GM08714 (cell line): ENCODE results near the gene ORC2.
"Not testable (repeated sequence)": the region's sequence is repeated elsewhere in the genome, so short reads cannot be mapped to it uniquely, and the experiment has no call there.

ENCODE experiments used
- H3K4me3 ChIP-seq: fragments of 200-500 bp; sonication (Bioruptor generic); 2 replicates; pipeline ENCODE4 v1.5.1; 2014; ENCODE audit warnings: mild to moderate bottlenecking, low read length, inconsistent platforms
- ZNF274 ChIP-seq: IDR thresholded peaks from 2 replicates; pipeline ENCODE4 v1.6.1; 2012; ENCODE audit warnings: mild to moderate bottlenecking, low read depth, low read length

Gene ORC2

GRCh38 chr2:200901459-200902072 lies 61.9 kb downstream of the ORC2 start:
- H3K4me3 ChIP-seq = no peak overlapping the region
- TF ChIP-seq ZNF274 = no peak

GRCh38 chr2:200899482-200899881 lies 64.0 kb downstream of the ORC2 start:
- no peak for TF ChIP-seq ZNF274
- no peak overlapping the region for H3K4me3 ChIP-seq

- peak within 1 kb of the TSS; percentile 98 for H3K4me3 ChIP-seq
- TF ChIP-seq ZNF274 = no peak
Measured at GRCh38 chr2:200888704-200889625, 74.5 kb downstream of the ORC2 start, which contains the start of the genes NIF3L1 and PPIL3. Gene NIF3L1, plus strand, starts transcription at chr2:200889371. Its CDS starts 2,573 bp downstream, at chr2:200891944. Gene PPIL3, minus strand, starts transcription at chr2:200889077. Its CDS starts 1,462 bp downstream, at chr2:200887615.

GRCh38 chr2:200881715-200882249 lies 81.7 kb downstream of the ORC2 start:
- not testable (repeated sequence) for H3K4me3 ChIP-seq

GRCh38 chr2:200878289-200878880 lies 85.1 kb downstream of the ORC2 start:
- no peak overlapping the region for H3K4me3 ChIP-seq
- TF ChIP-seq ZNF274 = no peak

GRCh38 chr2:200877443-200877842 lies 86.0 kb downstream of the ORC2 start:
- TF ChIP-seq ZNF274 = no peak
- H3K4me3 ChIP-seq = no peak overlapping the region

GRCh38 chr2:200873560-200873959 lies 89.9 kb downstream of the ORC2 start:
- no peak overlapping the region for H3K4me3 ChIP-seq
- TF ChIP-seq ZNF274 = no peak

- no peak overlapping the region for H3K4me3 ChIP-seq
- TF ChIP-seq ZNF274 = no peak
Measured at GRCh38 chr2:200871151-200871550, 92.3 kb downstream of the ORC2 start.

GRCh38 chr2:200869014-200869413 lies 94.4 kb downstream of the ORC2 start:
- TF ChIP-seq ZNF274 = no peak
- no peak overlapping the region for H3K4me3 ChIP-seq

GRCh38 chr2:200864176-200865034 lies 99.1 kb downstream of the ORC2 start, which contains the start of gene CLK1:
Gene CLK1, minus strand, starts transcription at chr2:200864658. Its CDS starts 2,796 bp downstream, at chr2:200861862.
- TF ChIP-seq ZNF274 = no peak
- peak within 1 kb of the TSS; percentile 90 for H3K4me3 ChIP-seq

GRCh38 chr2:200863782-200864175 lies 99.7 kb downstream of the ORC2 start:
- no peak for TF ChIP-seq ZNF274
- peak overlapping the region; percentile 90 for H3K4me3 ChIP-seq

- peak overlapping the region; percentile 90 for H3K4me3 ChIP-seq
- TF ChIP-seq ZNF274 = no peak
Measured at GRCh38 chr2:200862532-200863000, 100.9 kb downstream of the ORC2 start.

- no peak for TF ChIP-seq ZNF274
- H3K4me3 ChIP-seq = peak overlapping the region; percentile 90
Measured at GRCh38 chr2:200861617-200862155, 101.8 kb downstream of the ORC2 start.
